ENCODE results near the gene PIK3R6. TPM values are rescaled to one million over a fixed set of nuclear protein-coding genes. Genes with fewer than 3 reads are reported as not detected.
A peak's percentile ranks its signal among the peaks of the same experiment; 100 is the strongest.

Gene PIK3R6
- total RNA-seq, 1 experiment from 2014 or later: not detected

DNA sequence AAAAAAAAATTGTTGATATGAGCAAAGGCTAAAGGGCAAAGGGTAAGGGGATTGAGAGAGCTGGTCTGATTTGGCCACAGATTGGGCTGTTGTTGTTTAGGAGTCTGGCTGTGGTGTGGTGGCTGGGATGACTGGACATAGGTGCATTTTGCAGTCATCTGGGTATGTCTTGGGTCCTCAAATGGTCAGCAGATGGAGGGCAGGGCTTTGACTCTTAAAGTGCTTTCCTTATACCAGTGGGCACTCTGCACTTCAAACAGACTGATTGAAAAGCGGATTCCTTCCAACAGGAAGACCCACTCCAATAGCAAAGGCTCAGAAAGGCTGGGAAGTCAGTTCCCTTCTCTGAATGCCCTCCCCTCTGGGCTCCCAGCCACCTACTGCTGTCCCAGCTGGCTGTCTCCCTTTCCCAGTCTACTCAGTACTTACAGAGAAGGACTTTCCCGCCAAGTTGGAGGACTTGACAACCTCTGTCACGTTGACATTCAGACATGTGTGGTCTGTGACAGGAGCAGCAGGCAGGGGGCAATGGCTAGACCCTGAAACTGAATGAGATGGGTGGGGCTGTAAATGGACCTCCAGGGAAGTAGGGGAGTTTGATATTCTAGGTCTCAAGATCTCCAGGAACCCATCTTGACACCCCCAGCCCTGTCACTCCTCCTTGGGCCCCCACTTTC, 48.7 kb downstream of the PIK3R6 start:
- Mint-ChIP-seq H3K36me3 (ENCODE audit: insufficient read depth in 1 of 3, low read depth in 3 of 3) (no peaks in the 10 kb centered on the region), H3K27ac (no peak overlapping the region), H3K4me1 (peaks cover 3 to 11% of the 10 kb centered on the region in 2 experiments; a peak in 2 of 4 replicates), H3K27me3 (ENCODE audit: low read depth) (peaks cover 21% of the 10 kb centered on the region), H3K4me3 (no peak overlapping the region), H3K9me3 (peaks cover 0 to 3% of the 10 kb centered on the region in 2 experiments; a peak in 2 of 5 replicates)
- Histone ChIP-seq H3K56ac (ENCODE audit: insufficient read length, low read depth, low read length) (no peak overlapping the region), H2BK5ac (ENCODE audit: insufficient read length, low read length) (no peak overlapping the region), H3K9me3 (ENCODE audit: control insufficient read depth, low read depth, low read length) (no peaks in the 10 kb centered on the region), H3K4ac (ENCODE audit: low read depth, low read length) (no peak overlapping the region), H3K27me3 (ENCODE audit: insufficient read depth, low read length) (no peaks in the 10 kb centered on the region), H3K79me2 (ENCODE audit: insufficient read depth, low read length) (no peaks in the 10 kb centered on the region), H4K5ac (ENCODE audit: insufficient read length, low read depth, low read length) (no peak overlapping the region), H3K23me2 (ENCODE audit: insufficient read length, low read depth, low read length, poor library complexity, severe bottlenecking) (no peaks in the 10 kb centered on the region), H3K18ac (ENCODE audit: insufficient read length, low read depth, low read length) (no peak overlapping the region), H4K91ac (ENCODE audit: insufficient read length, low read depth, low read length) (no peak overlapping the region), H2BK12ac (ENCODE audit: insufficient read length, low read depth, low read length) (no peak overlapping the region), H3K27ac (ENCODE audit: insufficient read length, low read depth, low read length) (no peak overlapping the region), H4K8ac (replicated peaks; ENCODE audit: insufficient read length, low read depth, low read length) (no peak overlapping the region), H2AK5ac (ENCODE audit: insufficient read length, low read length) (no peak overlapping the region), H3K23ac (ENCODE audit: insufficient read length, low read depth, low read length) (no peak overlapping the region), H3K14ac (ENCODE audit: insufficient read depth, low read length) (no peak overlapping the region), H4K20me1 (ENCODE audit: control insufficient read depth, insufficient read depth, insufficient read length) (no peaks in the 10 kb centered on the region), H2AFZ (ENCODE audit: low read length) (no peak overlapping the region), H3K9ac (ENCODE audit: extremely low read depth, insufficient read length, low read length) (no peak overlapping the region), H3K79me1 (ENCODE audit: insufficient read depth, low read depth, low read length, poor library complexity, severe bottlenecking) (no peaks in the 10 kb centered on the region), H3T11ph (ENCODE audit: low read length) (no peak overlapping the region), H3K4me1 (ENCODE audit: insufficient read depth, low read length) (no peaks in the 10 kb centered on the region), H2BK20ac (ENCODE audit: low read depth, low read length, poor library complexity, severe bottlenecking) (no peak overlapping the region), H3K4me2 (ENCODE audit: insufficient read depth, insufficient read length, low read length) (no peak overlapping the region), H2BK15ac (ENCODE audit: low read depth, low read length) (no peak overlapping the region), H2BK120ac (ENCODE audit: low read depth, low read length, poor library complexity, severe bottlenecking) (no peak overlapping the region)
- DNase-seq: peak; percentile 32
- no CpG with 5 or more reads among the region's 3 CpGs for WGBS (ENCODE audit: extremely low coverage, insufficient read length, low lambda C conversion rate)
- TF ChIP-seq, protein P1, sequence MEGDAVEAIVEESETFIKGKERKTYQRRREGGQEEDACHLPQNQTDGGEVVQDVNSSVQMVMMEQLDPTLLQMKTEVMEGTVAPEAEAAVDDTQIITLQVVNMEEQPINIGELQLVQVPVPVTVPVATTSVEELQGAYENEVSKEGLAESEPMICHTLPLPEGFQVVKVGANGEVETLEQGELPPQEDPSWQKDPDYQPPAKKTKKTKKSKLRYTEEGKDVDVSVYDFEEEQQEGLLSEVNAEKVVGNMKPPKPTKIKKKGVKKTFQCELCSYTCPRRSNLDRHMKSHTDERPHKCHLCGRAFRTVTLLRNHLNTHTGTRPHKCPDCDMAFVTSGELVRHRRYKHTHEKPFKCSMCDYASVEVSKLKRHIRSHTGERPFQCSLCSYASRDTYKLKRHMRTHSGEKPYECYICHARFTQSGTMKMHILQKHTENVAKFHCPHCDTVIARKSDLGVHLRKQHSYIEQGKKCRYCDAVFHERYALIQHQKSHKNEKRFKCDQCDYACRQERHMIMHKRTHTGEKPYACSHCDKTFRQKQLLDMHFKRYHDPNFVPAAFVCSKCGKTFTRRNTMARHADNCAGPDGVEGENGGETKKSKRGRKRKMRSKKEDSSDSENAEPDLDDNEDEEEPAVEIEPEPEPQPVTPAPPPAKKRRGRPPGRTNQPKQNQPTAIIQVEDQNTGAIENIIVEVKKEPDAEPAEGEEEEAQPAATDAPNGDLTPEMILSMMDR (conservative IDR thresholded peaks at IDR 0.05): no peak
